Vagina (tissue), 2 donors: Measurements from ENCODE around the gene CDC7.

ENCODE experiments used
- POLR2AphosphoS5 ChIP-seq, 2 donors: sonication (generic); formaldehyde crosslinking; IDR thresholded peaks; one replicate each; pipeline ENCODE4 v1.9.0; 2017; ENCODE audit warnings: antibody characterized with exemption in 2 of 2, mild to moderate bottlenecking in 2 of 2, low read depth in 1 of 2; ENCODE audit not compliant: insufficient read depth in 1 of 2
- TF ChIP-seq, protein P1 (sequence below), 3 experiments: fragments of 450-650 bp in 2 of 3; fragments of 200-600 bp in 1 of 3; sonication (generic) in 1 of 3; IDR thresholded peaks; one replicate each; pipeline ENCODE4 v1.5.1; 2017 to 2019; ENCODE audit warnings: antibody characterized with exemption in 3 of 3, mild to moderate bottlenecking in 2 of 3, moderate library complexity in 2 of 3

GRCh38 chr1:91507328-91507727 lies 6.7 kb downstream of the CDC7 start:
- TF ChIP-seq, protein P1, sequence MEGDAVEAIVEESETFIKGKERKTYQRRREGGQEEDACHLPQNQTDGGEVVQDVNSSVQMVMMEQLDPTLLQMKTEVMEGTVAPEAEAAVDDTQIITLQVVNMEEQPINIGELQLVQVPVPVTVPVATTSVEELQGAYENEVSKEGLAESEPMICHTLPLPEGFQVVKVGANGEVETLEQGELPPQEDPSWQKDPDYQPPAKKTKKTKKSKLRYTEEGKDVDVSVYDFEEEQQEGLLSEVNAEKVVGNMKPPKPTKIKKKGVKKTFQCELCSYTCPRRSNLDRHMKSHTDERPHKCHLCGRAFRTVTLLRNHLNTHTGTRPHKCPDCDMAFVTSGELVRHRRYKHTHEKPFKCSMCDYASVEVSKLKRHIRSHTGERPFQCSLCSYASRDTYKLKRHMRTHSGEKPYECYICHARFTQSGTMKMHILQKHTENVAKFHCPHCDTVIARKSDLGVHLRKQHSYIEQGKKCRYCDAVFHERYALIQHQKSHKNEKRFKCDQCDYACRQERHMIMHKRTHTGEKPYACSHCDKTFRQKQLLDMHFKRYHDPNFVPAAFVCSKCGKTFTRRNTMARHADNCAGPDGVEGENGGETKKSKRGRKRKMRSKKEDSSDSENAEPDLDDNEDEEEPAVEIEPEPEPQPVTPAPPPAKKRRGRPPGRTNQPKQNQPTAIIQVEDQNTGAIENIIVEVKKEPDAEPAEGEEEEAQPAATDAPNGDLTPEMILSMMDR (IDR thresholded peaks at IDR 0.05) = no peak
- no peak for TF ChIP-seq POLR2AphosphoS5 (IDR thresholded peaks at IDR 0.05; ENCODE audit: insufficient read depth in 1 of 2, low read depth in 1 of 2)
